ENCODE measurements around the gene OR52L1. TPM values are rescaled to one million over a fixed set of nuclear protein-coding genes. Genes with fewer than 3 reads are reported as not detected.

OR52L1 gene
- total and polyA plus RNA-seq, 10 of the 15 experiments (the other 5 are each of a cell fraction or from before 2014, with no cell fraction given) = not detected

DNA sequence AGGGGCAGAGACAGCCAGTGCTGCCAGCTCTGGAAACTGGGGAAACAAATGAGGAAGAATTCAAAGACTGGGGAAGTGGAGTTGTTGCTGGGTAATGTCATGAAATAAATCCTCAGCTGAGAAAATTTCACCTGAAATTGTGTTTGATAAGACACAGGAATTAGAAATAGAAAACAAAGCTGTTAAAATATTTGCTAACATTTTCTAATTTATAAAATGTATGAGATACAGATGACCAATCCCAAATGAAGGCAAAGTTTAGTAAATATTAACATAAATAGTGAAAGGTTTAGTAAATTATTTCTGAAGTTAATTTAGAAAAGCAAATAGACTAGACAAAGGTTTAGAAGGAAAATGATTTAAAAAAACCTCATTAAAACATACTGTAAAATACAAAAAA lies 18.4 kb downstream of the OR52L1 start, which contains the start of gene OR56A5 (continued):
- TF ChIP-seq ZBTB11 (CRISPR knock-in tag; IDR thresholded peaks at IDR 0.05) (no peak), TCF3 (IDR thresholded peaks at IDR 0.05; ENCODE audit: borderline replicate concordance, insufficient read depth, low read depth, low read length) (no peak), ZNF622 (IDR thresholded peaks at IDR 0.05) (no peak), WRNIP1 (IDR thresholded peaks at IDR 0.05; ENCODE audit: borderline replicate concordance, low read depth, low read length) (no peak), FOS (IDR thresholded peaks at IDR 0.05; ENCODE audit: borderline replicate concordance, extremely low read depth, insufficient read length) (no peak), SKIL (IDR thresholded peaks at IDR 0.05; ENCODE audit: low read depth, poor library complexity, severe bottlenecking) (no peak), FOXM1 (IDR thresholded peaks at IDR 0.05; ENCODE audit: low read depth, low read length) (no peak), ZNF217 (IDR thresholded peaks at IDR 0.05) (no peak)
- TF ChIP-seq, protein P1, sequence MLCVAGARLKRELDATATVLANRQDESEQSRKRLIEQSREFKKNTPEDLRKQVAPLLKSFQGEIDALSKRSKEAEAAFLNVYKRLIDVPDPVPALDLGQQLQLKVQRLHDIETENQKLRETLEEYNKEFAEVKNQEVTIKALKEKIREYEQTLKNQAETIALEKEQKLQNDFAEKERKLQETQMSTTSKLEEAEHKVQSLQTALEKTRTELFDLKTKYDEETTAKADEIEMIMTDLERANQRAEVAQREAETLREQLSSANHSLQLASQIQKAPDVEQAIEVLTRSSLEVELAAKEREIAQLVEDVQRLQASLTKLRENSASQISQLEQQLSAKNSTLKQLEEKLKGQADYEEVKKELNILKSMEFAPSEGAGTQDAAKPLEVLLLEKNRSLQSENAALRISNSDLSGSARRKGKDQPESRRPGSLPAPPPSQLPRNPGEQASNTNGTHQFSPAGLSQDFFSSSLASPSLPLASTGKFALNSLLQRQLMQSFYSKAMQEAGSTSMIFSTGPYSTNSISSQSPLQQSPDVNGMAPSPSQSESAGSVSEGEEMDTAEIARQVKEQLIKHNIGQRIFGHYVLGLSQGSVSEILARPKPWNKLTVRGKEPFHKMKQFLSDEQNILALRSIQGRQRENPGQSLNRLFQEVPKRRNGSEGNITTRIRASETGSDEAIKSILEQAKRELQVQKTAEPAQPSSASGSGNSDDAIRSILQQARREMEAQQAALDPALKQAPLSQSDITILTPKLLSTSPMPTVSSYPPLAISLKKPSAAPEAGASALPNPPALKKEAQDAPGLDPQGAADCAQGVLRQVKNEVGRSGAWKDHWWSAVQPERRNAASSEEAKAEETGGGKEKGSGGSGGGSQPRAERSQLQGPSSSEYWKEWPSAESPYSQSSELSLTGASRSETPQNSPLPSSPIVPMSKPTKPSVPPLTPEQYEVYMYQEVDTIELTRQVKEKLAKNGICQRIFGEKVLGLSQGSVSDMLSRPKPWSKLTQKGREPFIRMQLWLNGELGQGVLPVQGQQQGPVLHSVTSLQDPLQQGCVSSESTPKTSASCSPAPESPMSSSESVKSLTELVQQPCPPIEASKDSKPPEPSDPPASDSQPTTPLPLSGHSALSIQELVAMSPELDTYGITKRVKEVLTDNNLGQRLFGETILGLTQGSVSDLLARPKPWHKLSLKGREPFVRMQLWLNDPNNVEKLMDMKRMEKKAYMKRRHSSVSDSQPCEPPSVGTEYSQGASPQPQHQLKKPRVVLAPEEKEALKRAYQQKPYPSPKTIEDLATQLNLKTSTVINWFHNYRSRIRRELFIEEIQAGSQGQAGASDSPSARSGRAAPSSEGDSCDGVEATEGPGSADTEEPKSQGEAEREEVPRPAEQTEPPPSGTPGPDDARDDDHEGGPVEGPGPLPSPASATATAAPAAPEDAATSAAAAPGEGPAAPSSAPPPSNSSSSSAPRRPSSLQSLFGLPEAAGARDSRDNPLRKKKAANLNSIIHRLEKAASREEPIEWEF (IDR thresholded peaks at IDR 0.05; ENCODE audit: insufficient replicate concordance, low read depth, low read length) = no peak
- TF ChIP-seq, protein P2, sequence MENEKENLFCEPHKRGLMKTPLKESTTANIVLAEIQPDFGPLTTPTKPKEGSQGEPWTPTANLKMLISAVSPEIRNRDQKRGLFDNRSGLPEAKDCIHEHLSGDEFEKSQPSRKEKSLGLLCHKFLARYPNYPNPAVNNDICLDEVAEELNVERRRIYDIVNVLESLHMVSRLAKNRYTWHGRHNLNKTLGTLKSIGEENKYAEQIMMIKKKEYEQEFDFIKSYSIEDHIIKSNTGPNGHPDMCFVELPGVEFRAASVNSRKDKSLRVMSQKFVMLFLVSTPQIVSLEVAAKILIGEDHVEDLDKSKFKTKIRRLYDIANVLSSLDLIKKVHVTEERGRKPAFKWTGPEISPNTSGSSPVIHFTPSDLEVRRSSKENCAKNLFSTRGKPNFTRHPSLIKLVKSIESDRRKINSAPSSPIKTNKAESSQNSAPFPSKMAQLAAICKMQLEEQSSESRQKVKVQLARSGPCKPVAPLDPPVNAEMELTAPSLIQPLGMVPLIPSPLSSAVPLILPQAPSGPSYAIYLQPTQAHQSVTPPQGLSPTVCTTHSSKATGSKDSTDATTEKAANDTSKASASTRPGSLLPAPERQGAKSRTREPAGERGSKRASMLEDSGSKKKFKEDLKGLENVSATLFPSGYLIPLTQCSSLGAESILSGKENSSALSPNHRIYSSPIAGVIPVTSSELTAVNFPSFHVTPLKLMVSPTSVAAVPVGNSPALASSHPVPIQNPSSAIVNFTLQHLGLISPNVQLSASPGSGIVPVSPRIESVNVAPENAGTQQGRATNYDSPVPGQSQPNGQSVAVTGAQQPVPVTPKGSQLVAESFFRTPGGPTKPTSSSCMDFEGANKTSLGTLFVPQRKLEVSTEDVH (IDR thresholded peaks at IDR 0.05; ENCODE audit: low read depth, partially characterized antibody) = no peak
